HEK293T (cell line): Measurements from ENCODE around the gene EIF4B.

Experiments used
- ARNT ChIP-seq: fragments of 450-650 bp; IDR thresholded peaks from 2 replicates; pipeline ENCODE4 v1.6.1; 2017; ENCODE audit warnings: mild to moderate bottlenecking
- BHLHE40 ChIP-seq: fragments of 450-650 bp; IDR thresholded peaks from 2 replicates; pipeline ENCODE4 v1.6.1; 2016; ENCODE audit warnings: mild to moderate bottlenecking, moderate library complexity, borderline replicate concordance
- FOXA1 ChIP-seq: fragments of 450-650 bp; IDR thresholded peaks from 2 replicates; pipeline ENCODE4 v1.6.1; 2016; ENCODE audit warnings: mild to moderate bottlenecking
- FOXK2 ChIP-seq: fragments of 450-650 bp; IDR thresholded peaks from 2 replicates; pipeline ENCODE4 v1.6.1; 2016; ENCODE audit warnings: mild to moderate bottlenecking
- FOXM1 ChIP-seq: fragments of 450-650 bp; IDR thresholded peaks from 2 replicates; pipeline ENCODE4 v1.6.1; 2017; ENCODE audit warnings: mild to moderate bottlenecking, borderline replicate concordance
- L3MBTL2 ChIP-seq: fragments of 450-650 bp; conservative IDR thresholded peaks from 2 replicates; pipeline ENCODE4 v1.6.1; 2016; ENCODE audit warnings: mild to moderate bottlenecking
- LEF1 ChIP-seq: fragments of 450-650 bp; IDR thresholded peaks from 2 replicates; pipeline ENCODE4 v1.6.1; 2017; ENCODE audit warnings: mild to moderate bottlenecking, borderline replicate concordance
- SP1 ChIP-seq: fragments of 450-650 bp; IDR thresholded peaks from 2 replicates; pipeline ENCODE4 v1.6.1; 2017
- SUZ12 ChIP-seq: fragments of 450-650 bp; IDR thresholded peaks from 2 replicates; pipeline ENCODE4 v1.6.1; 2016; ENCODE audit warnings: mild to moderate bottlenecking
- ZNF384 ChIP-seq: fragments of 450-650 bp; IDR thresholded peaks from 2 replicates; pipeline ENCODE4 v1.6.1; 2016
- TF ChIP-seq, protein P1 (sequence below): fragments of 450-650 bp; IDR thresholded peaks from 2 replicates; pipeline ENCODE4 v1.6.1; 2016

DNA sequence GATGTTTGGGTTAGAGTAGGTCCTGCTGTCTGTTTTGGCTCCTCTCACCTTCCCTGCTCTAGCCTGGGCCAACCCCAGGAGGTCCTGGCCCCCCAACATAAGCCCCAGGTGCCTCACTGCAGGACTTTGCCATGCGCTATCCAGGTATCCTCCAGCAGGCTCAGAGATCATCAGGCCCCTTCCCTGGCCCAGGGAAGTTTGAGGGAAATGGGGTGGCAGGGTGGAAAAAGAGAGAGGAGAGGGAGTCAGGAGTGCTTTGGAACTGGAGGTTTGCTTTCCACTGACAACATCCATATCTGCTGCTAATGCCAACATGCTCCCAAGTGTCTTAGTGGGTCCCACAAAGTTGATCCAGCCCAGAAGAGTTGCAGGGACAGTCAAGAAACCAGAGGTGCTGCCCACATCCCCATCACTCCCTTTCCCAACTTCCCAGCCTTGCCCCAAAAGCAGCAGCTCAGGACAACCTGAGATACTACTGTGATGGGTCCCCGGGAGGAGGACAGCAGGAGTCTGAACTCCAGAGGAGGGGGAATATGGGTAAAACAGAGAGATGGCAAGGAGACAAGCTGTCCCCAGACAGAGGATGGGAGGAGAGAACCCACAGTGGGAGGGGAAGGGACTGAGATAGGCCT lies 44.3 kb downstream of the EIF4B start:
- TF ChIP-seq FOXK2: no peak
- no peak for TF ChIP-seq BHLHE40
- TF ChIP-seq, protein P1, sequence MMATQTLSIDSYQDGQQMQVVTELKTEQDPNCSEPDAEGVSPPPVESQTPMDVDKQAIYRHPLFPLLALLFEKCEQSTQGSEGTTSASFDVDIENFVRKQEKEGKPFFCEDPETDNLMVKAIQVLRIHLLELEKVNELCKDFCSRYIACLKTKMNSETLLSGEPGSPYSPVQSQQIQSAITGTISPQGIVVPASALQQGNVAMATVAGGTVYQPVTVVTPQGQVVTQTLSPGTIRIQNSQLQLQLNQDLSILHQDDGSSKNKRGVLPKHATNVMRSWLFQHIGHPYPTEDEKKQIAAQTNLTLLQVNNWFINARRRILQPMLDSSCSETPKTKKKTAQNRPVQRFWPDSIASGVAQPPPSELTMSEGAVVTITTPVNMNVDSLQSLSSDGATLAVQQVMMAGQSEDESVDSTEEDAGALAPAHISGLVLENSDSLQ: no peak
- no peak for TF ChIP-seq SUZ12
- TF ChIP-seq FOXM1: no peak
- no peak for TF ChIP-seq ARNT
- no peak for TF ChIP-seq LEF1
- no peak for TF ChIP-seq SP1
- TF ChIP-seq ZNF384: no peak
- TF ChIP-seq FOXA1: no peak
- no peak for TF ChIP-seq L3MBTL2
